Measurements from ENCODE around the gene B3GNT2.

Gene B3GNT2

DNA sequence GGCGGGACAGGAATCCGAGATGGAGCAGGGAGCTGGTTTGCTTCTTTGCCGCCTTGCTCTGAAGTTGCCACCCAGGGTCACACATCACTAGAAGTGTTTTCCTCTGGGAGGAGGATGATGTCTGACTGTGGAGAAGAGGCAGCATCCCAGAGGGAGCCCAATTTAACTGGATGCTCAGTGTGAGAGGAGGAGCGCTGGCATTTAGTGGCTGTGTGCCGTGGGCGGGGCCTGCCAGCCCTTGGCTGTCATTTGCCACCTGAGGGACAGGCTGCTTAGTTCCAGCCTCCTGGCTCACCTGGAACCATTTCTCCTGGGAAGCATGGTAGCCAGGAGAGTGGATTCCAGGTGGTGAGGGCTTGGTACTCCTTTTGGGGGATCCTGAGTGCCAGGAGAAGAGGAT is 9.6 kb downstream of the B3GNT2 start:
- no peak for DNase-seq (ENCODE audit: low read depth)

DNA sequence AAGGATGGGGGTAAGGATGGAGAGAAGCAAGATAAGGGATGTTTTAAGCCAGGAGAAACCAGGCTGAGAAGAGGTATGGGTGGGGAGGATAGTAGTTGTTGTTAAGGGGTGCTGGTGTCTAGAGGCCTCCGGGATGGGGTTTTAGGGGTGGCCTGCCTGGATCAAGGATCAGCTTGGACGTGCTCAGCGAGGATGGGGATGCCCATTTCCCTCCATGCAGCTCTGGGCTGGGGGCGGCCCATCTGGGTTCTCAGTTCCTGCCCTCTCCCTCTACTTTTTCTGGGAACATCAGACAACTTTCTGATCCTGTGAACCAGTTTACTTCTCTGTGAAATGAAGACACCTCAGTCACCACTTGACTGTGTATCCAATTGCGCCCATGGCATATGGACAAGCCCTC is 10.1 kb downstream of the B3GNT2 start:
- DNase-seq (ENCODE audit: low read depth), result no peak

DNA sequence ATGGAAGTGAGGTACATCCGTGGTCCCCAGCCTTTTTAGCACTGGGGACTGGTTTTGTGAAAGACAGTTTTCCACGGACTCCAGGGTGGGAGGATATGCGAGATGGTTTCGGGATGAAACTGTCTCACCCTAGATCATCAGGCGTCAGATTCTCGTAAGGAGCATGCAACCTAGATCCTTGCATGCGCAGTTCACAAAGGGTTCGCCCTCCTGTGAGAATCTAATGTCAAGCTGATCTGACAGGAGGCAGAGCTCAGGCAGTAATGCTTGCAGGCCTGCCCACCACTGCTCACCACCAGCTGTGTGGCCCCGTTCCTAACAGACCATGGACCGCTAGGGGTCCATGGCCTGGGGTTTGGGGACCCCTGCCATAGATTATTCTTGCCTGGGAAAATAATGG is 11.6 kb downstream of the B3GNT2 start:
- DNase-seq (ENCODE audit: low read depth), result no peak

DNA sequence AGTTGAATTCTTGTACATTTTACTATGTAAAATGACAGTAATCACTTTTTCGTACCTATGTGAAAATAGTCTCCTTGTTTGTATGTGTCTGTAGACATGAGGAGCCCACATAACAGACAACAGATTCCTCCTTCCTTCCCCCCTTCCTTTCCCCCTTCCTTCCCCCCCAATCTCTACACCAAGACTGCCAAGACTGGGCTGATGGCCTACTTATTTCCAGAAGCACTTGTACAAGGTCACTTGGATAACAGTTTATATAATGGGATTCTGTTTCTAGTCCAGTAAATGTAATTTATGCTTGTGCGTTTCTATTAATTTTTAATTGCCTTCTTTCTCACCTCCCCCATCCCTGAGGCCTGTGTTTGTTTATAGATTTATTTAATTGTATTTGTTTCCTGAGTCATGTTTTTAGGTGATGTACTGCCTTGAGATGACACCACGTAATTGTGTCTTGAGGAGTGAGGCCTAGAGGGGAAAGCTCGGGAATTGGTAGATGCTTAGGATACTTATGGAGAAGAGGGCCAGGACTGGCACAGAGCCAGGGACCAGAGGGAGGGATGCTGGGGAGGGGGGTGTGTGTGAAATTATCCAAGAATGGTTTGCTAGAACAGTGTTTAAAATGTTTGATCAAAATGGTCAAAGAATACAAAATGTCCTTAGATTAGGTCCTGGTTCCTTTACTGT is 12.3 kb downstream of the B3GNT2 start:
- no peak for DNase-seq (ENCODE audit: low read depth)

DNA sequence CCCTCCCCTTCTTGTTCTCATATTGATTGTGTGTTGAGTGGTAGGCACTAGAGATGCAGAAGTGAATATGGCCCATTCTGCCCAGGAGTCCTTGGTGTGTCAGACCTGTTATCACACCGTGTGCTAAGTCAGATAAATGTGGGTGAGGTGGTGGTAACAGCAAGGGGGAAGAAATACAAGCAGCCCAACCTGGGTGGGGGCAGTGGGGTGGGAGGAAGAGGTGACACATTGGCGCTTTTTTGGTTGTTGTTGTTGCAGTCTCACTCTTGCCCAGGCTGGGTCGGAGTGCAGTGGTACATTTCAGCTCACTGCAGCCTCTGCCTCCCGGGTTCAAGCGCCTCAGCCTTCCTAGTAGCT is 12.8 kb downstream of the B3GNT2 start:
- no peak for DNase-seq (ENCODE audit: low read depth)

DNA sequence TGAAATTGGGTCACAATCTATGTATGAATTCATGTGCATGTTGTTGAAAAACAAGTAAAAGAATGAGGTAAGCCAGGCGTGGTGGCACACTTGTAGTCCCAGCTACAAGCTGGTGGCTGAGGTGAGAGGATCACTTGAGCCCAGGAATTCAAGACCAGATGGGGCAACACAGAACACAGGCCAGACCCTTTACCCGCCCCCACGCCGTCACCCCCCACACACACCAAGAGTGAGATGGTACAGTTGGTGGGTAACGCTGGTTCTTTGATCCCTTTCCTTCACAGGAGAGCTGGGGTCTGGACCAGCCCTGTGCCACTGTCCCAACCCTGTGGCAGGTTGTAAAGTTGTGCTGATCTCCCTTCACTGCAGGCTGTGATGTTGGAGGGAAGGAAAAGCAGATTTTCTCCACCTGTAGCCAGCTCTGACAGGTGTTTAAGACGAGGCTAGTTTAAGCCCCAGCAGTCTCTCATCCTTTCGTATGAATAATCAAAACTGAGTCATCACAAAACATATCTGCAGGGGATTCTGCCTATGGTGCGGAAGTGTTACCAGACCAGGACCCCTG is 13.6 kb downstream of the B3GNT2 start:
- no peak for DNase-seq (ENCODE audit: low read depth)

DNA sequence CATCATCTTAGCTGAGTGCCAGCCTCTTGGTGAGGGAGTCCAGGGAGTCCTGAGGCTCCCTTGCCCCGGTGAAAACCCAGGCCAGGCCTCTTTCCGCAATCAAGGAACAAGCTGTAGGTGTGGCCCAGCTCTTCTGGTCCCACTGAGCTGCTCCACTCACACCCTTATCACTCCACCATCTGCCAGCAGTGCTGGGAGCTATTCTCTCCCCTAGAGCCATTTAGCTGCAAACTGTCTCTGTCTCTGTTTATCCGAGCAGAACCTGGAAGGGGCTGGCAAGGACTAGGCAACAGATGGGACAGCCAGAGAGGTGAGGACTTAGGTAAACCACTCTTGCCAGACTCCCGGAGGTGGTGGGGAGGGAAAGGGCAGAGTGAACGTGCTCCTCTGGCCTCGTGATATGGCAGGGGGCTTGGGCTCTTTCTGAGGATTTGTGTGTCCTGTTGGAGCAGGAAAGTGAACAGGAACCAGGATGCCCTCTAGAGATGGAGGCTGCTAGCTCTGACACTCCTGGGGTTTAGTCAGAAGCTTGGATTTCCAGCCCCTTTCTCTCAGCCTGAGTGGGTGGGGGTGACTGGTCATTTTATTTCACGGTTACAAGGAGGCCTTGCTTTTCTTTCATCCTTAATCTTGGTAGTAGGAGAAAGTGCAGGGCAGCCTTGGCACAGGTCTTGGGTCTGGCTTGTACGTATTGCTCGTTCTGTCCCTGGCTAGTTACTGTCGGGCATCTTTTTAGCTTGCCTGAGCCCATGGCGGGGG is 19.6 kb downstream of the B3GNT2 start:
- DNase-seq (ENCODE audit: low read depth), result no peak

DNA sequence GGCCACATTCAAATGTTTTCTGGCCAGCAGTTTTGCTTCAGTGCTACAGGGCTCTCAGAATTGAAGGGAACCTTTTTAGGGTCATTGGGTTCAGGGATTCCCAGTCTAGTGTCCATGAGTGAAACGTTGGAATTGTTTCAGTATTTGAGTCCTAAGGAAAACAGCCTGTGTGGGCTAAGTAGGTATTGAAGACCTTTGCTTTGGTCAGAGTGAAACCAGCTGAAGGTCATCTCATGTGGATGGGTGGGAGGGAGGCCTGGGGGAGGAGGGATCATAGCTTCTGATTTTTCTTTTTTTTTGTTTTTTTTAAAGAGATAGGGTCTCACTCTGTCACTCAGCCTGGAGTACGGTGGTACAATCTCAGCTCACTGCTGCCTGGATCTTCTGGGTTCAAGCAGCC is 20.2 kb downstream of the B3GNT2 start:
- no peak for DNase-seq (ENCODE audit: low read depth)

DNA sequence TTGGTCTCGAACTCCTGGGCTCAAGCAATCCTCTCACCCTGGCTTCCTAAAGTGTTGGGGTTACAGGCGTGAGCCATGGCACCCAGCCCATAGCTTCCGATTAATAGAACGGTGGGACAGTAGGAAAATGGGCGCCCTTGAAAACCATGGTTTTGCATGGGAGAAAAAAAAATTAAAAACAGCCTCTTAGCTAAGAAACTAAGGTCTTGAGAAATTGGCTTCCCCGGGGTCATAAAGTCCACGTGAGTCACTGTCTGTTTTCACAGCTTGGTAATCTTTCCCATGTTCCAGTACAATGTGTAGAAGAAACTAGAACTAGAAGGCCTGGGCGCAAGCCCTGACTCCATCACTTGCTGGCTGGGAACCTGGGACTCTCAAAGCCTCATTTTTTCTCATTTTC is 20.7 kb downstream of the B3GNT2 start:
- no peak for DNase-seq (ENCODE audit: low read depth)

DNA sequence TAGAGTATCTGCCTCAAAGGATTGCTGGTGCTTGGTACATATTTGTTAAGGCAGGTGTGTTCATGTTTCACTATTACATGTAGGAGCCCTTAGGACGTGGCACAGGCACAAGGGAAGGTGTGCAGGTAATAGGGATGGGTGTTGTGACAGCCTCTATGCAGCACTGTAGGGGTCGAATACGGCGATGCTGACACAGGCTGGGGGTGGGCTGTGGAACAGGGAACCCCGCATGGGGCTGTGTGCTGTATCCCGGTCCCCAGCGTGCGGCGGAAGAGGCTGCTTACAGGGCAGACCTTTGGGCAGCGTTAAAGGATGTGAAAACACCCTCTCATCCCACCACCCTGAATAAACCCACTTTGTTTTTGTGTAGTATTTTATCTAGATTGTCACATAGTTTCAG is 21.5 kb downstream of the B3GNT2 start:
- DNase-seq (ENCODE audit: low read depth), result no peak

DNA sequence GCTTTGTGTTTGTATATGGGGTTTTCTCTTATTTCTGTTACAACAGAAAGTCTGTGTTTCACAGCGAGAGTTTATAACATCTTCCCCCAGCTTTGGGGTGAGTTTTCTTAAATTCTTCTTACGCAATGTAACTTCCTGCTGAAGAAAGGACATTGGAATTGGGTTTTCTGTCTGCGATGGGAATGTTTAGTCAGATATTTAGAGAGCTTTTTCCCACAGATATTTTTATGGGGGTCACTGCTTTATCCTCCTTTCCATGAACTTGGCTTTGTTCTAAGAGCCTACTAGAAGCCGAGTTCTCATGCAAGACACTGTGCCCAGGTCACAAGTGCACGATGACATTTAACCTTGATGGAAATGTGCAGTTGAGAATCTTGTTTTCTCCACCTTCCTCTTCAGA is 22.1 kb downstream of the B3GNT2 start:
- no peak for DNase-seq (ENCODE audit: low read depth)

DNA sequence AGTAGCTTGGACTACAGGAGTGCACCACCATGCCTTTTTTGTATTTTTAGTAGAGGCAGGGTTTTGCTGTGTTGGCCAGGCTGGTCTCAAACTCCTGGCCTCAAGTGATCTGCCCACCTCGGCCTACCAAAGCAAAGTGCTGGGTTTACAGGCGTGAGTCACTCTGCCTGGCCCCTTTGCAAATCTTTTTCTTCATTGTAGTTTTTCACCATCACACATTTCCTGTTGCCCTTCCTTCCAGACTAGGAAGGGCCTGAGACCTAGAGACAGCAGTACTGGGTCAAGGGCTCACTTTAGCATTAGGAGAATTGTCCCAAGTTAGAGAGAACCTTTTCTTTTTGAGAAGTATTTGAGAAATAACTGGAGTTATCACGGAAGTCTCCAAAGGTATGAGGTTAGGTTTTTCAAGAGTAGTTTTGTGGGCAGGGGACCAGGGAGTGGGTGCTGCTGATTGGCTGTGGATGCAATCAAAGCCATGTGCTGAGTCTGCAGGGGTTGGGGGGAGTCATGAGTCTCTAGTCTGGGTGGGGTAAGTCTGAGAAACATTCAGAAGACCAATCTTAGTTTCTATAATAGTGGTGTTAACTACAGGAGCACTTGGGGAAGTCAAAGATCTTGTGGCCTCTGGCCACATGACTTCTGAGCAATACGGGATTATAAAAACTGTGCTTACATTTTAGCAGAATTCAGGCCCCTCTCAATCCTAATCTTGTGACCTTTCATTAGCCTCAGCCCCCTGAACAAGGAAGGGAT is 23.7 kb downstream of the B3GNT2 start:
- no peak for DNase-seq (ENCODE audit: low read depth)

DNA sequence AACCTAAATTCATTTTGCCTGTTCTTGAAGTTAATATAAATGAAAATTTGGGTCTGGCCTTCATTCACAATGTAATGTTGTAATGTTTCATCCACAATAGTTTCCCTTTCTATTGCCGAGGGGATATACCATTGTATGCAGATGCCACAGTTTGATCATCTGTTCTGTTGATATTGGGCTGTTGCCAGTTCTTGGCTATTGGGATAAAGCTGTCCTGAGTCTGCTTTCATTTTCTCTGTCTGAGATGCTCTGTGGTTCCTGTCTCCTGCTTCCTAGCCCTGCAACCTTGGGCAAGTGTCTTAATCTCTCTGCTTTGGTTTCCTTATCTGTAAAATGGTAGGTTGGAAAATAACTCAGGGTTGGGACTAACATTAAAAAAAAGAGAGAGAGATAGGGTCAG is 25.2 kb downstream of the B3GNT2 start:
- no peak for DNase-seq (ENCODE audit: low read depth)

DNA sequence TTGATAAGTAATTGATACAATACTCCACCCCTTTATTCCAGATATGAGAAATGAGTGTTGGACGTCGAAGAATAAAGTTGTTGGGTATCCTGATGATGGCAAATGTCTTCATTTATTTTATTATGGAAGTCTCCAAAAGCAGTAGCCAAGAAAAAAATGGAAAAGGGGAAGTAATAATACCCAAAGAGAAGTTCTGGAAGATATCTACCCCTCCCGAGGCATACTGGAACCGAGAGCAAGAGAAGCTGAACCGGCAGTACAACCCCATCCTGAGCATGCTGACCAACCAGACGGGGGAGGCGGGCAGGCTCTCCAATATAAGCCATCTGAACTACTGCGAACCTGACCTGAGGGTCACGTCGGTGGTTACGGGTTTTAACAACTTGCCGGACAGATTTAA is 26.3 kb downstream of the B3GNT2 start:
- DNase-seq (ENCODE audit: low read depth), result no peak

DNA sequence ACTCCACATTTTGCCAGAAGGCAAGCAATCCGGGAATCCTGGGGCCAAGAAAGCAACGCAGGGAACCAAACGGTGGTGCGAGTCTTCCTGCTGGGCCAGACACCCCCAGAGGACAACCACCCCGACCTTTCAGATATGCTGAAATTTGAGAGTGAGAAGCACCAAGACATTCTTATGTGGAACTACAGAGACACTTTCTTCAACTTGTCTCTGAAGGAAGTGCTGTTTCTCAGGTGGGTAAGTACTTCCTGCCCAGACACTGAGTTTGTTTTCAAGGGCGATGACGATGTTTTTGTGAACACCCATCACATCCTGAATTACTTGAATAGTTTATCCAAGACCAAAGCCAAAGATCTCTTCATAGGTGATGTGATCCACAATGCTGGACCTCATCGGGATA is 26.8 kb downstream of the B3GNT2 start:
- no peak for DNase-seq (ENCODE audit: low read depth)

DNA sequence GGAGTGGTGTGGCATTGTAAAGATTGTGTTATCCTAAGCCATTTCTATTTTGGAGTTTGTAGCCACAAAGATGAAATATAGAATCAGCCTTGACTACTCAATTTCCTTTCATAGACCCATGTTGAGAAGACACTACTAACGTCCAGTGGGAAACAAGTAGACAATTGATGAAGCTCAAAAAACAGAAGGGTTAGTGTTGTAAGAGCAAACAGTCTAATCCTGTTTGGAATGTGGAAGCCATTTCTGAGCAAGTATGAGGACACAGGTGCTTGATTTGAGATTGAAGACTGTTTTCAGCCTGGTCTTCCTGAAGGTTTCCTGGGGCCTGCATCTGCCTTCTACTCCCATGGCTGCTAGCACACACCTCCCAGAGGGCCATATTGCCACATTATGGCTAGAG is 29.1 kb downstream of the B3GNT2 start:
- DNase-seq (ENCODE audit: low read depth), result no peak

DNA sequence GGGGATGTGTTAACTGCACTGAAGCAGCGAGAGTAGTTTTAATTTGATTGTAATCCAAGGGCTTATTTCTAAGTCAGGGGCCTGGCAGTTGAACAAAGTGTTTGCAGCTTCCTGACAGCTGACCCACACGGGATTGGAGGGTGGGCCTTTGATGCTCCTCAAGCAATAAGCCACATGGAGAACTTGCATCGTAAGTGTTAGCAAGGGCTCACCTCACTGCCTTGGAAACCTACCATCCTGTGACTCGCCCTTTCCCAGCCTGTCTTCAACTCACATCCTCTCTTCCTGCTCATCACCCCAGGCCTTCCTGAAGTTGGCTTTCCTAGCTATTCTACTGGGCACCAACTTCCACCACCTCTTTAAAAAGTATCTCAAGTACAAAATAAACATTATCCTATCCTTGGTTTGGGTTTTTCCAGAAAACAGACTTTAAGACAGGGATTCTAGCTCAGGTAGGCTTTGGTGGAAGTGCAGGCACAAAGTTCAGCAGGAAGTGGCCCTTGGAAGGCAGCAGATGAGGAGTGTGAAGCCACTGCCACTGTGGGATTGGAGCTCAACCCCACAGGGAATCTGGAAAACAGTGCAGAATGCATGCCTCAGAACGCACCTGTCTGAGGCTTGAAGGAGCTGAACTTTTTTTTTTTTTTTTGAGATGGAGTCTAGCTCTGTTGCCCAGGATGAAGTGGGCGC is 31.6 kb downstream of the B3GNT2 start:
- no peak for DNase-seq (ENCODE audit: low read depth)

DNA sequence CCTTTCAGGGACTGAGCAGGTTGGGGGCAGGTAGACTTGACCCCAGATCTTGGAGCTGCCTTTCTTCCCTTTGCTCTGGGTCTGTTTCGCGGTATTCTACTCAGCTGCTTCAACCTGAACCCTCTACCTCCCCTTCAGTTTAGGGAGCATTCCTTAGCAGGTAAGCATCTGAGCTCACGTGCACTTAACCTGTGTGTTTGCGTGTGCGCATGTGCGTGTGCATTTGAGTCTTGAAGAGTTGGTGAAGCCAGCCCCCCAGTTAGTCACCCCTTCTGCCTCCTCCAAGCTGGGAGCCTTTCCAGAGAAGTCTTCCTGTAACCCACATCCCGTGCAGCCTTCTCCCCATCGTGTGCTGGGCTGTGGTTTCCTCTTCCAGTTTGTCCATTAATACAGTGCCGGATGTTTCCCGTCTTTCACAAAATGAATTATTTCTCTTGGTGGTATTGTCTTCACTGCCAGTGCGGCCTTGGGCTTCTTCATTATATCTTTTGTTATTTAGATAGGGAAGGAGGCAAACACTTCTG is 33.2 kb downstream of the B3GNT2 start:
- DNase-seq (ENCODE audit: low read depth), result no peak

DNA sequence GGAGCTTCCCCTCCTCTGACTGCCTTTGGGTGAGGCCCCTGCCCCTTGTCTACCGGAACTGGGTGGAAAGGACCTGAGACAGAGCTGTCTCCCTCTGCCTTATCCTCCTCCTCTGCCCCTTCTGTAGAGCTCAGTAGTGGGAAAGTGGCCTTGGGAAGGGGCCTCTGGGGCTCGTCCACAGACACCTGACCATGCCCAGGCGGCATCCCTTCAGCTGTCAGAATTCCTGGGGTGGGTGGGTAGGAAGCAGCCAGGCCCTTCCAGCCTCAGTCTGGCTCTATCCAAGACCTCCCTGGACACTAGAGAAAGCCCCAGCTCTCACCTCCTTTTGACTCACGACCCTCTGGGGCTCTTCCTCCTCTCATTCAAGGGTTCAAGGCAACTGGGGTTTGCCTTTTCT is 35.6 kb downstream of the B3GNT2 start:
- no peak for DNase-seq (ENCODE audit: low read depth)

DNA sequence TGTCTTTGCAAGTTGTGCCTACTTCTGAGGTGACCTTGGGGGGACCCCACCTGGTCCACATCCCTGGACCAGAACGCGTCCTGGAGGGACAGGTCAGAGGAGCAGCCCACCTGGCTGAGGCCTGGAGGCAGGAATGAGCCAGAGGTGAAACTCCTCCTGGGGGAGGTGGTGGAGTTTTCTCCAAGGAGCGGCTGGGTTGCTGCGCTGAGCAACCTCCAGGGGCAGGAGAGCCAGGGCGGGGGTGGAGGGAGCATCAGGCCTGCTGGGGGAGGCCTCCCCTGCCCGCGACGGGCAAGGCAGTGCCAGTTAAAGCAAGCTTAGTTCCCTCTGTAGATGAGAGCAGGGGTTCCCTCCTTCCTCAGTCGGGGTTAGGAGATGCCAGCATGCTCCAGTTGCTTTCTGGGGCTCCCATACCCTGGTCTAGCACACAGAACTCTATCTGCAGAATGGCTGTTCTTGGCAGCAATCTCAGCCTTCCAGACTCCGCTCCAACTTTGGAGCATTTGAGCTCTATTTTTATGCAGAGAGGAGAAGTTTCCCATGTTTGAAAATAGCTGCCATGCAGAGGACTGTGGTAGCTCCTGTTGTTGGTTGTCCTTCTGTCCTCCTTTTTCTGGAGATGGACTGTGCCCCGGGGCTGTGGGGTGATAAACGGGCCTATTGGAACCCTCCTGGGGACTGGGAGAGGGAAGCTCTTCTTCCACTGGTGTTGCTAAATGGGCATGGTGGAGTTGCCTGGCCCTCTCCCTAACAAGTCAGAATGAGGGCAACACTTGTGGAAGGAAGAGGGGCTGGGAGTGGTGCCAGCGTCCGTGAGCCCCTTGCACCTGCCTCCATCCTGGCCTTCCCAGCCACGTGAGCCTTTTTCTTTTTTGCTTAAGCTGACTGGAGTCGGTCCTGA is 39.1 kb downstream of the B3GNT2 start:
- DNase-seq (ENCODE audit: low read depth), result no peak

DNA sequence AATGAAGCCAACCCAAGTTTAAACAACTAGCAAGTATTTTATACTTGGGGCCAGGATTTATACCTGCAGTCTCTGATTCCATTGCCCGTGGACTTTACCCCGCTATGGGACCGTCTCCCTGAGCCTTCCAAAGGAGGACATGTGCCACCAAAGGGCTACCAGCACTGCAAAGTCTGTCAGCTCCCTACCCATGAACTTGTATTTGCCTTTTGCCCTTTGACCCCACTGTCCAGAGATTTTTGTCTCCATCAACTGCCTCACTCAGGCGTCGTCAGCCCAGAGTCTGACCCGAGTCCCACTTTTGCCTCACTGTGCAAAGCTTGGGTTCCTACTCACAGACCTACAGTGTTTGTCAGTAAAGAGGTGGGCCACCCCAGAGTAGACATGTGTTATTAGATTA is 40.6 kb downstream of the B3GNT2 start:
- DNase-seq (ENCODE audit: low read depth), result no peak
